Suprapubic skin (tissue), 4 donors: Measurements from ENCODE around the gene TEAD2. TPM values are rescaled to one million over a fixed set of nuclear protein-coding genes. Genes with fewer than 3 reads are reported as not detected.

Experiments
- DNase-seq, 2 donors: peaks; one replicate each; pipeline ENCODE4 v3.0.0-alpha.2; 2019; ENCODE audit warnings: low spot score in 2 of 2
- H3K27ac ChIP-seq: fragments of 200-600 bp; sonication (generic); one replicate; pipeline ENCODE4 v1.5.1; 2019
- H3K27me3 ChIP-seq: fragments of 200-600 bp; sonication (generic); one replicate; pipeline ENCODE4 v1.5.1; 2019
- H3K36me3 ChIP-seq: fragments of 200-600 bp; sonication (generic); one replicate; pipeline ENCODE4 v1.5.1; 2019
- H3K4me1 ChIP-seq: fragments of 200-600 bp; sonication (generic); one replicate; pipeline ENCODE4 v1.5.1; 2019
- H3K4me3 ChIP-seq: fragments of 200-600 bp; sonication (generic); one replicate; pipeline ENCODE4 v1.5.1; 2019; ENCODE audit warnings: mild to moderate bottlenecking
- H3K9me3 ChIP-seq: fragments of 200-600 bp; sonication (generic); one replicate; pipeline ENCODE4 v1.5.1; 2019
- EP300 ChIP-seq: sonication (generic); formaldehyde crosslinking; IDR thresholded peaks from one replicate; pipeline ENCODE4 v1.6.1; 2017; ENCODE audit warnings: antibody characterized with exemption
- POLR2A ChIP-seq, 2 donors: fragments of 450-650 bp; IDR thresholded peaks; one replicate each; pipeline ENCODE4 v1.6.1; 2017; ENCODE audit warnings: antibody characterized with exemption in 2 of 2, mild to moderate bottlenecking in 2 of 2, moderate library complexity in 2 of 2
- POLR2AphosphoS5 ChIP-seq, 3 donors: sonication (generic); formaldehyde crosslinking; IDR thresholded peaks; one replicate each; pipeline ENCODE4 v1.6.1; 2017; ENCODE audit warnings: antibody characterized with exemption in 3 of 3
- WGBS: methylation state at CpG from one replicate; pipeline ENCODE4 v1.1.5; 2018; 5-methylcytosine and 5-hydroxymethylcytosine counted together
- total RNA-seq, 4 donors: library from RNA; depleted of rRNA; stranded (reverse); fragments of >200 nt; gene quantifications; one replicate each; pipeline ENCODE4 v1.1.0, GENCODE V29; 2016
- TF ChIP-seq, protein P1 (sequence below), 2 donors: fragments of 200-600 bp in 1 of 2; fragments of 450-650 bp in 1 of 2; sonication (generic) in 1 of 2; IDR thresholded peaks; one replicate each; pipeline ENCODE4 v1.5.1; 2016 to 2019; ENCODE audit warnings: antibody characterized with exemption in 2 of 2, mild to moderate bottlenecking in 1 of 2, moderate library complexity in 1 of 2

Gene TEAD2
- total RNA-seq, 4 donors from 2014 or later = 10.6 to 15.4 (median 13.2) TPM

GRCh38 chr19:49355909-49356353, 6.3 kb downstream of the TEAD2 start:
- Histone ChIP-seq H3K36me3 (peaks cover 44% of the 10 kb centered on the region), H3K9me3 (no peaks in the 10 kb centered on the region), H3K27ac (no peak overlapping the region), H3K4me1 (peaks cover 17% of the 10 kb centered on the region), H3K4me3 (no peak overlapping the region), H3K27me3 (no peaks in the 10 kb centered on the region)
- no peak for DNase-seq
- TF ChIP-seq EP300 = no peak
- no peak for TF ChIP-seq POLR2A (IDR thresholded peaks at IDR 0.05)
- no peak for TF ChIP-seq POLR2AphosphoS5 (IDR thresholded peaks at IDR 0.05)
- TF ChIP-seq, protein P1, sequence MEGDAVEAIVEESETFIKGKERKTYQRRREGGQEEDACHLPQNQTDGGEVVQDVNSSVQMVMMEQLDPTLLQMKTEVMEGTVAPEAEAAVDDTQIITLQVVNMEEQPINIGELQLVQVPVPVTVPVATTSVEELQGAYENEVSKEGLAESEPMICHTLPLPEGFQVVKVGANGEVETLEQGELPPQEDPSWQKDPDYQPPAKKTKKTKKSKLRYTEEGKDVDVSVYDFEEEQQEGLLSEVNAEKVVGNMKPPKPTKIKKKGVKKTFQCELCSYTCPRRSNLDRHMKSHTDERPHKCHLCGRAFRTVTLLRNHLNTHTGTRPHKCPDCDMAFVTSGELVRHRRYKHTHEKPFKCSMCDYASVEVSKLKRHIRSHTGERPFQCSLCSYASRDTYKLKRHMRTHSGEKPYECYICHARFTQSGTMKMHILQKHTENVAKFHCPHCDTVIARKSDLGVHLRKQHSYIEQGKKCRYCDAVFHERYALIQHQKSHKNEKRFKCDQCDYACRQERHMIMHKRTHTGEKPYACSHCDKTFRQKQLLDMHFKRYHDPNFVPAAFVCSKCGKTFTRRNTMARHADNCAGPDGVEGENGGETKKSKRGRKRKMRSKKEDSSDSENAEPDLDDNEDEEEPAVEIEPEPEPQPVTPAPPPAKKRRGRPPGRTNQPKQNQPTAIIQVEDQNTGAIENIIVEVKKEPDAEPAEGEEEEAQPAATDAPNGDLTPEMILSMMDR (IDR thresholded peaks at IDR 0.05) = no peak
- 36% methylated on average over 12 of the region's 12 CpGs for WGBS

- TF ChIP-seq POLR2AphosphoS5 (IDR thresholded peaks at IDR 0.05) = no peak
- no peak for TF ChIP-seq EP300
- H3K27me3 ChIP-seq = no peaks in the 10 kb centered on the region
- H3K36me3 ChIP-seq = peaks cover 60% of the 10 kb centered on the region
- 91% methylated on average over 2 of the region's 2 CpGs for WGBS
- no peak overlapping the region for H3K27ac ChIP-seq
- H3K4me1 ChIP-seq = no peaks in the 10 kb centered on the region
- no peaks in the 10 kb centered on the region for H3K9me3 ChIP-seq
- no peak for DNase-seq
- H3K4me3 ChIP-seq = no peak overlapping the region
These were observed 12.6 kb downstream of the TEAD2 start for GRCh38 chr19:49349567-49349966.

DNA sequence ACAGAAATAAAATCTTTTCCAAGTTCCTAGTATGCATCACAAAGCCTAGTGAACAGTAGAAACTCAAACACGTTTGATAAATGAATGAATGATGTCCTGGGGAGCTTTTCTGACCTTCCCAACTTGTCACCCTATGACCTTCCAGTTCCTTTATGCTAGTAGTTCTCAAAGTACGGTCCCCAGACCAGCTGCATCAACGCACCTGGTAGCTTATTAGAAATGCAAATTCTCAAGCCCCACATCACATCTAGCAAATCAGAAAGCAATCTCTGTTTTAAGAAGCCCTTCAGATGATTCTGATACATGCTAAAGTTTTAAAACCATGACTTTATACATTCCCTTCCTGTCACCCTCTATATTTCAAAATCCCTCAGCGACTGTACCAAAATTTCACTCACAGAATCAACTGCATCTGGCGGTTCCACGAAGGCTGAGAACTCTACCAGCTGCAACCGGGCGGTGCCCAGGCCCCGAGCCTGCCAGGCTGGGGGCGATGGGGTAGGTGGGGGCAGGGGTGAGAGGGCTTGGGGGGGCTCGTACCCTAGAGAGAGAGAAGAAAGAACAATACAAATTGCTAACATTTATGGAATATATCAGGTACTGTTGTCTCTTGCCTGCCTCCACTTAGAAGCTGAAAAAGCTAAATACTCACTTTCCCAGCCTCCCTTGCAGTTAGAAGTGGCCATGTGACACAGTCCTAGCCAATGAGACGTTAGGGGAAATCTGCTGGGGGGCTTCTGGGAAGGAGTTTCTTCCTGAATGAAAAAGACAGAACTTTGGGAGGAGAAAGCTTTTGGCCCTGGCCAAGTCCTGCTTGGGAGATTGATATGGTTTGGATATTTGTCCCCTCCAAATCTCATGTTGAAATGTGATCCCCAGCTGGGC, 13.7 kb downstream of the TEAD2 start:
- Histone ChIP-seq H3K36me3 (peaks cover 67% of the 10 kb centered on the region), H3K4me1 (no peaks in the 10 kb centered on the region), H3K27me3 (no peaks in the 10 kb centered on the region), H3K9me3 (no peaks in the 10 kb centered on the region), H3K4me3 (no peak overlapping the region), H3K27ac (no peak overlapping the region)
- DNase-seq = no peak
- no peak for TF ChIP-seq POLR2A (IDR thresholded peaks at IDR 0.05)
- WGBS = 86% methylated on average over 12 of the region's 12 CpGs

- WGBS = 40% methylated on average over 2 of the region's 3 CpGs
- H3K4me3 ChIP-seq = no peak overlapping the region
- peaks cover 68% of the 10 kb centered on the region for H3K36me3 ChIP-seq
- no peak for DNase-seq
- H3K9me3 ChIP-seq = no peaks in the 10 kb centered on the region
- TF ChIP-seq POLR2AphosphoS5 (IDR thresholded peaks at IDR 0.05) = no peak
- H3K27ac ChIP-seq = no peak overlapping the region
- no peaks in the 10 kb centered on the region for H3K4me1 ChIP-seq
- no peaks in the 10 kb centered on the region for H3K27me3 ChIP-seq
These were observed 14.4 kb downstream of the TEAD2 start for GRCh38 chr19:49347835-49348234.

DNA sequence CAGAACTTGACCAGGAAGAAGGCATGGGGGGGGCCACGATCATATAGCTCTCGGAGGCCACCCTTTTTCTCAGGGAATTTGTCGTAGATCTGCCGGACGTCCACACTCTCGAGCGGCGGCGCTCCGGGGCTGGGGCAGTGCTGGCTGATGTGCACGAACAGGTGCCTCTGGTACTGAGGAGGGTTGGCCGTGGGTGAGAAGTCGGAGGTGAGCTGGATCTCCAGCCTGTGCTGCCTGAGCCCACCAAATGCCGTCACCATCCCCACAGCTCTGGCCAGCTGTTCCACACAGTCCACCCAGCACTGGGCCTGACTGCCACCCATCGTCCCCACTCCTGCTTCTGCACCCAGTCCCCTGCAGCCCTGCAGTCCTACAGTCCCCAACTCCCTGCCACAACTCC, 15.0 kb downstream of the TEAD2 start:
- Histone ChIP-seq H3K27ac (no peak overlapping the region), H3K4me1 (no peaks in the 10 kb centered on the region), H3K27me3 (no peaks in the 10 kb centered on the region), H3K36me3 (peaks cover 74% of the 10 kb centered on the region), H3K4me3 (no peak overlapping the region), H3K9me3 (no peaks in the 10 kb centered on the region)
- WGBS = 89% methylated on average over 13 of the region's 15 CpGs
- TF ChIP-seq, protein P1 (IDR thresholded peaks at IDR 0.05) = no peak
- no peak for TF ChIP-seq POLR2AphosphoS5 (IDR thresholded peaks at IDR 0.05)
- TF ChIP-seq POLR2A (IDR thresholded peaks at IDR 0.05) = no peak
- no peak for TF ChIP-seq EP300
- no peak for DNase-seq

- Histone ChIP-seq H3K4me1 (peaks cover 12% of the 10 kb centered on the region), H3K9me3 (no peaks in the 10 kb centered on the region), H3K27ac (no peak overlapping the region), H3K4me3 (no peak overlapping the region), H3K36me3 (peaks cover 73% of the 10 kb centered on the region), H3K27me3 (no peaks in the 10 kb centered on the region)
- TF ChIP-seq EP300 (no peak), POLR2AphosphoS5 (IDR thresholded peaks at IDR 0.05) (no peak), POLR2A (IDR thresholded peaks at IDR 0.05) (no peak)
- TF ChIP-seq, protein P1 (IDR thresholded peaks at IDR 0.05) = no peak
- no peak for DNase-seq
- 89% methylated on average over 10 of the region's 11 CpGs for WGBS
These were observed 17.5 kb downstream of the TEAD2 start for GRCh38 chr19:49344505-49345423.
